IMR-90 (cell line): ENCODE measurements around the gene CSDE1. TPM values are rescaled to one million over a fixed set of nuclear protein-coding genes. Genes with fewer than 3 reads are reported as not detected.

Experiments
- ATAC-seq: fragments of 200-7000 bp; cut with Tn5 transposase; 2 replicates; pipeline ENCODE4 v1.9.1; 2020; ENCODE audit warnings: low read depth, mild to moderate bottlenecking, moderate library complexity
- BruUV-seq: library from RNA; stranded (reverse); fragments of 400-500 nt; replicated peaks from 2 replicates; lab custom pipeline; 2021; lab: Mats Ljungman, UMichigan
- CTCF ChIA-PET: fragments of 300-600 bp; formaldehyde crosslinking; extraction: SDS; loops from one replicate; lab custom pipeline; 2021; ENCODE audit warnings: antibody characterized with exemption; lab: Yijun Ruan, JAX
- POLR2A ChIA-PET: fragments of 300-600 bp; sonication (Branson Sonifier 250); formaldehyde crosslinking; loops from one replicate; lab custom pipeline; 2022; ENCODE audit warnings: antibody characterized with exemption; ENCODE audit not compliant: unreplicated experiment; lab: Charles Lee
- DNase-seq: peaks from one replicate; pipeline ENCODE4 v3.0.0; 2013
- H2AFZ ChIP-seq: replicated peaks from 2 replicates; pipeline ENCODE3; 2013; ENCODE audit warnings: low read length, mild to moderate bottlenecking; ENCODE audit not compliant: poor library complexity
- H2AK5ac ChIP-seq: 2 replicates; pipeline ENCODE4 v1.6.1; 2013; ENCODE audit warnings: low read depth, low read length, inconsistent platforms
- H2AK9ac ChIP-seq: replicated peaks from 2 replicates; pipeline ENCODE3; 2013; ENCODE audit warnings: mild to moderate bottlenecking, low read depth, low read length, moderate library complexity; ENCODE audit not compliant: poor library complexity
- H2BK120ac ChIP-seq: 2 replicates; pipeline ENCODE4 v1.6.1; 2013; ENCODE audit warnings: low read depth, low read length, inconsistent platforms
- H2BK15ac ChIP-seq: 3 replicates; pipeline ENCODE4 v1.6.1; 2013; ENCODE audit warnings: low read depth, low read length, inconsistent platforms
- H2BK20ac ChIP-seq: 2 replicates; pipeline ENCODE4 v1.6.1; 2013; ENCODE audit warnings: low read depth, mild to moderate bottlenecking, inconsistent platforms, low read length, moderate library complexity
- H2BK5ac ChIP-seq: 2 replicates; pipeline ENCODE4 v1.6.1; 2013; ENCODE audit warnings: mild to moderate bottlenecking, low read depth, low read length, inconsistent platforms; ENCODE audit not compliant: poor library complexity, severe bottlenecking
- H3K14ac ChIP-seq: replicated peaks from 2 replicates; pipeline ENCODE4 v1.6.1; 2013; ENCODE audit warnings: low read depth, low read length, inconsistent platforms
- H3K18ac ChIP-seq: 2 replicates; pipeline ENCODE4 v1.6.1; 2013; ENCODE audit warnings: low read depth, low read length, control low read depth
- H3K23ac ChIP-seq: 2 replicates; pipeline ENCODE4 v1.6.1; 2013; ENCODE audit warnings: low read depth, low read length, inconsistent platforms
- H3K27ac ChIP-seq: 2 replicates; pipeline ENCODE4 v1.5.1; 2013; ENCODE audit warnings: mild to moderate bottlenecking, control low read depth, low read length; ENCODE audit not compliant: insufficient read depth
- H3K27me3 ChIP-seq: 2 replicates; pipeline ENCODE4 v1.6.1; 2013; ENCODE audit warnings: low read length; ENCODE audit not compliant: control insufficient read depth, insufficient read depth
- H3K36me3 ChIP-seq: 2 replicates; pipeline ENCODE4 v1.6.1; 2013; ENCODE audit warnings: low read length, mixed read lengths; ENCODE audit not compliant: control insufficient read depth, insufficient read depth
- H3K4ac ChIP-seq: 2 replicates; pipeline ENCODE4 v1.6.1; 2013; ENCODE audit warnings: low read depth, low read length, inconsistent platforms
- H3K4me1 ChIP-seq: 2 replicates; pipeline ENCODE4 v1.6.1; 2013; ENCODE audit warnings: low read length, mixed read lengths; ENCODE audit not compliant: control insufficient read depth, insufficient read depth
- H3K4me2 ChIP-seq: 2 replicates; pipeline ENCODE4 v1.6.1; 2013; ENCODE audit warnings: low read depth, mild to moderate bottlenecking, control low read depth, low read length, moderate library complexity
- H3K4me3 ChIP-seq: 2 replicates; pipeline ENCODE4 v1.5.1; 2013; ENCODE audit warnings: low read depth, mild to moderate bottlenecking, control low read depth, low read length, moderate library complexity; ENCODE audit not compliant: insufficient read depth
- H3K56ac ChIP-seq: 2 replicates; pipeline ENCODE4 v1.6.1; 2013; ENCODE audit warnings: low read length, inconsistent platforms; ENCODE audit not compliant: insufficient read depth; ENCODE audit errors: extremely low read depth
- H3K79me1 ChIP-seq, 2 experiments: 2 replicates each; pipeline ENCODE4 v1.6.1; 2013; ENCODE audit warnings: low read length in 2 of 2, inconsistent platforms in 1 of 2, low read depth in 1 of 2
- H3K9ac ChIP-seq: 2 replicates; pipeline ENCODE4 v1.6.1; 2013; ENCODE audit warnings: low read depth, low read length, control low read depth
- H3K9me1 ChIP-seq: 2 replicates; pipeline ENCODE4 v1.6.1; 2013; ENCODE audit warnings: low read length, inconsistent platforms; ENCODE audit not compliant: insufficient read depth
- H3K9me3 ChIP-seq: 2 replicates; pipeline ENCODE4 v1.6.1; 2013; ENCODE audit warnings: low read length; ENCODE audit not compliant: control insufficient read depth, insufficient read depth
- H4K20me1 ChIP-seq: 2 replicates; pipeline ENCODE4 v1.6.1; 2013; ENCODE audit warnings: low read length, inconsistent platforms; ENCODE audit not compliant: insufficient read depth
- H4K5ac ChIP-seq: 2 replicates; pipeline ENCODE4 v1.6.1; 2013; ENCODE audit warnings: mild to moderate bottlenecking, low read depth, low read length, control low read depth
- H4K8ac ChIP-seq, 2 experiments: 2 replicates each; pipeline ENCODE4 v1.6.1; 2013; ENCODE audit warnings: low read depth in 2 of 2, low read length in 2 of 2, control low read depth in 1 of 2, inconsistent platforms in 1 of 2
- H4K91ac ChIP-seq: 2 replicates; pipeline ENCODE4 v1.6.1; 2013; ENCODE audit warnings: low read depth, low read length, inconsistent platforms; ENCODE audit not compliant: insufficient read depth
- BHLHE40 ChIP-seq: fragments of 150-350 bp; IDR thresholded peaks from 2 replicates; pipeline ENCODE4 v1.6.1; 2016; ENCODE audit warnings: mild to moderate bottlenecking, low read depth, low read length
- CEBPB ChIP-seq: IDR thresholded peaks from 2 replicates; pipeline ENCODE4 v1.6.1; 2012; ENCODE audit warnings: low read depth, low read length, improper control_type of control experiment
- CHD1 ChIP-seq: IDR thresholded peaks from 2 replicates; pipeline ENCODE4 v1.6.1; 2012; ENCODE audit warnings: low read depth, low read length, improper control_type of control experiment
- FOS ChIP-seq: fragments of 150-350 bp; IDR thresholded peaks from 2 replicates; pipeline ENCODE4 v1.6.1; 2016; ENCODE audit warnings: low read depth, low read length
- MAFK ChIP-seq: IDR thresholded peaks from 2 replicates; pipeline ENCODE4 v1.6.1; 2012; ENCODE audit warnings: low read depth, low read length, improper control_type of control experiment
- MAZ ChIP-seq: IDR thresholded peaks from 2 replicates; pipeline ENCODE4 v1.6.1; 2012; ENCODE audit warnings: low read depth, mild to moderate bottlenecking, low read length, improper control_type of control experiment, moderate library complexity, borderline replicate concordance
- MXI1 ChIP-seq: IDR thresholded peaks from 2 replicates; pipeline ENCODE4 v1.6.1; 2012; ENCODE audit warnings: low read depth, mild to moderate bottlenecking, low read length, moderate library complexity, borderline replicate concordance
- NFE2L2 ChIP-seq: fragments of 150-350 bp; IDR thresholded peaks from 2 replicates; pipeline ENCODE4 v1.6.1; 2016; ENCODE audit warnings: low read depth, mild to moderate bottlenecking, low read length
- POLR2A ChIP-seq: IDR thresholded peaks from 2 replicates; pipeline ENCODE4 v1.6.1; 2012; ENCODE audit warnings: mild to moderate bottlenecking, low read depth, low read length
- RAD21 ChIP-seq: IDR thresholded peaks from 2 replicates; pipeline ENCODE4 v1.6.1; 2012; ENCODE audit warnings: low read length, improper control_type of control experiment
- RCOR1 ChIP-seq: IDR thresholded peaks from 2 replicates; pipeline ENCODE4 v1.6.1; 2012; ENCODE audit warnings: mild to moderate bottlenecking, low read length, improper control_type of control experiment; ENCODE audit not compliant: insufficient replicate concordance
- RFX5 ChIP-seq: IDR thresholded peaks from 2 replicates; pipeline ENCODE4 v1.8.0; 2012; ENCODE audit warnings: low read depth, mild to moderate bottlenecking, low read length, moderate library complexity
- SMC3 ChIP-seq: fragments of 150-350 bp; IDR thresholded peaks from 2 replicates; pipeline ENCODE4 v1.6.1; 2016; ENCODE audit warnings: low read depth, mild to moderate bottlenecking, antibody characterized with exemption, low read length, moderate library complexity
- WGBS, 2 experiments: methylation state at CpG; one replicate each; pipeline versions ENCODE4 v1.1.5 to v1.1.7; 2013; ENCODE audit warnings: missing lambda C conversion rate in 2 of 2; ENCODE audit not compliant: insufficient read length in 1 of 2; ENCODE audit errors: extremely low coverage in 2 of 2; 5-methylcytosine and 5-hydroxymethylcytosine counted together
- dilution Hi-C: fragments of 300-500 bp; cut with HindIII; formaldehyde crosslinking; loops from one replicate; pipeline ENCODE4 v1.14.3; 2018; ENCODE audit warnings: low sequenced_read_pairs; ENCODE audit not compliant: unreplicated experiment
- in situ Hi-C: fragments of 300-500 bp; cut with MboI; formaldehyde crosslinking; loops from 3 replicates; pipeline ENCODE4 v1.14.3; 2019; ENCODE audit warnings: low sequenced_read_pairs, inconsistent platforms, mixed read lengths
- intact Hi-C: fragments of 100-400 bp; cut with micrococcal nuclease; formaldehyde crosslinking; loops from 2 replicates; pipeline ENCODE4 v1.10.0; 2022
- polyA plus RNA-seq, 3 experiments: library from polyadenylated mRNA; depleted of rRNA; stranded (reverse); fragments of >200 nt; gene quantifications; 2 replicates each; pipeline ENCODE4 v1.2.3, GENCODE V29; 2012; ENCODE audit warnings: low replicate concordance in 1 of 3
- total RNA-seq: library from RNA; depleted of rRNA; stranded (reverse); fragments of >200 nt; gene quantifications from 2 replicates; pipeline ENCODE4 v1.2.3, GENCODE V29; 2012
- TF ChIP-seq, protein P1 (sequence below): conservative IDR thresholded peaks from 2 replicates; pipeline ENCODE4 v1.5.1; 2012; ENCODE audit warnings: mild to moderate bottlenecking, low read depth, low read length, improper control_type of control experiment
- TF ChIP-seq, protein P2 (sequence below): fragments of 150-350 bp; IDR thresholded peaks from 2 replicates; pipeline ENCODE4 v1.6.1; 2017; ENCODE audit warnings: mild to moderate bottlenecking, antibody characterized with exemption, low read length, low read depth
- TF ChIP-seq, protein P3 (sequence below): fragments of 150-350 bp; IDR thresholded peaks from 2 replicates; pipeline ENCODE4 v1.6.1; 2016; ENCODE audit warnings: low read depth, mild to moderate bottlenecking, low read length, moderate library complexity, borderline replicate concordance

Gene CSDE1
- total and polyA plus RNA-seq, 2 of the 4 experiments (the other 2 are of a cell fraction) = 190 to 879 TPM

DNA sequence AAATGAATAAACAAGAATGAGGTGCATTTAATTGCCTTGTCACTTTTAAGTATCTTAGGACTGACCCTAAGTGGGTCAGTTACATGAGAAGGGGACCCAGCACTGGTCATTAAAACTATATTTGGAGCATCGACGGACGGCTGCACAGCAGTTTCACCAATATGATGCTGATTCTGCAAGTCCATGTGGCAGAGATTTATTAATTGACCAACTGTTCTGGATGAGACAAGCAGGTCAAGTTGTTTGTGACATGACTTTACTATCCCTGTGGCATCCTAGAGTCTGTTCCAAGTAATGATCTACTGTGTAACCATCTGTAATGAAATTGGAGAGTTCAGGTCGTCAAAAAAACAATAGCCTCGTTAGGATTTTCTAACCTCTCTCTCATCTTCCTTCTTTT lies 71.9 kb downstream of the CSDE1 start:
- no peaks in the 10 kb centered on the region for H4K20me1 ChIP-seq
- H3K27me3 ChIP-seq = peaks cover 21% of the 10 kb centered on the region
- no peak overlapping the region for H4K91ac ChIP-seq
- H2BK20ac ChIP-seq = no peak overlapping the region
- H2BK15ac ChIP-seq = no peak overlapping the region
- H3K14ac ChIP-seq = no peak overlapping the region
- H3K18ac ChIP-seq = no peak overlapping the region
- no peak overlapping the region for H3K56ac ChIP-seq
- no peaks in the 10 kb centered on the region for H3K4me1 ChIP-seq
- dilution Hi-C loops (no loop called here), intact Hi-C loops (no loop called here), in situ Hi-C loops (no loop called here)
- no peak overlapping the region for H3K23ac ChIP-seq
- H3K4ac ChIP-seq = no peak overlapping the region
- POLR2A ChIA-PET = no interaction called here
- no peak overlapping the region for H2AFZ ChIP-seq
- no peak overlapping the region for H4K5ac ChIP-seq
- no peak overlapping the region for H3K27ac ChIP-seq
- no peaks in the 10 kb centered on the region for H3K36me3 ChIP-seq
- no peak overlapping the region for H3K4me3 ChIP-seq
- no peaks in the 10 kb centered on the region for H3K79me1 ChIP-seq
- CTCF ChIA-PET = no interaction called here
- no peak overlapping the region for H3K9ac ChIP-seq
- H2AK5ac ChIP-seq = no peak overlapping the region
- H2AK9ac ChIP-seq = no peak overlapping the region
- WGBS, 2 experiments = 93% methylated on average over 3 of the region's 5 CpGs; no CpG with 5 or more reads in 1 of the 2 experiments
- ATAC-seq (no peak), DNase-seq (no peak)
- H4K8ac ChIP-seq = no peak overlapping the region
- H3K9me1 ChIP-seq = no peaks in the 10 kb centered on the region
- no TSS peak for BruUV-seq
- no peak overlapping the region for H3K4me2 ChIP-seq
- no peak overlapping the region for H2BK120ac ChIP-seq
- no peak overlapping the region for H2BK5ac ChIP-seq
- no peaks in the 10 kb centered on the region for H3K9me3 ChIP-seq
- no peak for TF ChIP-seq MAZ
- TF ChIP-seq POLR2A = no peak
- TF ChIP-seq FOS = no peak
- no peak for TF ChIP-seq CEBPB
- TF ChIP-seq, protein P1, sequence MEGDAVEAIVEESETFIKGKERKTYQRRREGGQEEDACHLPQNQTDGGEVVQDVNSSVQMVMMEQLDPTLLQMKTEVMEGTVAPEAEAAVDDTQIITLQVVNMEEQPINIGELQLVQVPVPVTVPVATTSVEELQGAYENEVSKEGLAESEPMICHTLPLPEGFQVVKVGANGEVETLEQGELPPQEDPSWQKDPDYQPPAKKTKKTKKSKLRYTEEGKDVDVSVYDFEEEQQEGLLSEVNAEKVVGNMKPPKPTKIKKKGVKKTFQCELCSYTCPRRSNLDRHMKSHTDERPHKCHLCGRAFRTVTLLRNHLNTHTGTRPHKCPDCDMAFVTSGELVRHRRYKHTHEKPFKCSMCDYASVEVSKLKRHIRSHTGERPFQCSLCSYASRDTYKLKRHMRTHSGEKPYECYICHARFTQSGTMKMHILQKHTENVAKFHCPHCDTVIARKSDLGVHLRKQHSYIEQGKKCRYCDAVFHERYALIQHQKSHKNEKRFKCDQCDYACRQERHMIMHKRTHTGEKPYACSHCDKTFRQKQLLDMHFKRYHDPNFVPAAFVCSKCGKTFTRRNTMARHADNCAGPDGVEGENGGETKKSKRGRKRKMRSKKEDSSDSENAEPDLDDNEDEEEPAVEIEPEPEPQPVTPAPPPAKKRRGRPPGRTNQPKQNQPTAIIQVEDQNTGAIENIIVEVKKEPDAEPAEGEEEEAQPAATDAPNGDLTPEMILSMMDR = no peak
- TF ChIP-seq RFX5 = no peak
- no peak for TF ChIP-seq NFE2L2
- no peak for TF ChIP-seq RAD21
- TF ChIP-seq, protein P2, sequence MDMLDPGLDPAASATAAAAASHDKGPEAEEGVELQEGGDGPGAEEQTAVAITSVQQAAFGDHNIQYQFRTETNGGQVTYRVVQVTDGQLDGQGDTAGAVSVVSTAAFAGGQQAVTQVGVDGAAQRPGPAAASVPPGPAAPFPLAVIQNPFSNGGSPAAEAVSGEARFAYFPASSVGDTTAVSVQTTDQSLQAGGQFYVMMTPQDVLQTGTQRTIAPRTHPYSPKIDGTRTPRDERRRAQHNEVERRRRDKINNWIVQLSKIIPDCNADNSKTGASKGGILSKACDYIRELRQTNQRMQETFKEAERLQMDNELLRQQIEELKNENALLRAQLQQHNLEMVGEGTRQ = no peak
- no peak for TF ChIP-seq CHD1
- no peak for TF ChIP-seq BHLHE40
- TF ChIP-seq, protein P3, sequence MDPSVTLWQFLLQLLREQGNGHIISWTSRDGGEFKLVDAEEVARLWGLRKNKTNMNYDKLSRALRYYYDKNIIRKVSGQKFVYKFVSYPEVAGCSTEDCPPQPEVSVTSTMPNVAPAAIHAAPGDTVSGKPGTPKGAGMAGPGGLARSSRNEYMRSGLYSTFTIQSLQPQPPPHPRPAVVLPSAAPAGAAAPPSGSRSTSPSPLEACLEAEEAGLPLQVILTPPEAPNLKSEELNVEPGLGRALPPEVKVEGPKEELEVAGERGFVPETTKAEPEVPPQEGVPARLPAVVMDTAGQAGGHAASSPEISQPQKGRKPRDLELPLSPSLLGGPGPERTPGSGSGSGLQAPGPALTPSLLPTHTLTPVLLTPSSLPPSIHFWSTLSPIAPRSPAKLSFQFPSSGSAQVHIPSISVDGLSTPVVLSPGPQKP = no peak
- no peak for TF ChIP-seq RCOR1
- TF ChIP-seq MAFK = no peak
- TF ChIP-seq MXI1 = no peak
- no peak for TF ChIP-seq SMC3
